ENCODE measurements around the gene ADAM30.
A peak's percentile ranks its signal among the peaks of the same experiment; 100 is the strongest.

Gene ADAM30

GRCh38 chr1:119908661-119909060 lies 12.3 kb upstream of the ADAM30 start:
- ATAC-seq (no peak), DNase-seq (no peak)

GRCh38 chr1:119906927-119907652 lies 10.8 kb upstream of the ADAM30 start:
- no peak for DNase-seq
- ATAC-seq: peak; percentile 14

DNA sequence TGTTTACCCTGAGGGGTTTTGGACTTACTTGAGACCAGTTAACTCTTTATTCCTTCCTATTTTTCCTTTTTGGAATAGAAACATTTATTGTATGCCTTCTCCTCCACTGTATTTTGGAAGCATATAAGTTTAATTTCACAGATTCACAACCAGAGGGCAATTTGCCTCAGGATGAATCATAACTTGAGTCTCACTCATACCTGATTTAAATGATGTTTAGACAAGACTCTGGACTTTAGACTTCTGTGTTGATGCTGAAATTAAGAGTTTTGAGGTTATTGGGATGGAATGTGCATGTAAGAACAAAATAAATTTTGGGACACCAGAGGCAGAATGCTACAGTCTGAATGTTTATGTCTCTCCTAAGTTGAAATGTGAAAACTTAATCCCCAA lies 7.1 kb upstream of the ADAM30 start:
- ATAC-seq: no peak
- no peak for DNase-seq

- DNase-seq: no peak
- ATAC-seq: peak; percentile 19
These were observed 6.6 kb upstream of the ADAM30 start for GRCh38 chr1:119902775-119903442.

DNA sequence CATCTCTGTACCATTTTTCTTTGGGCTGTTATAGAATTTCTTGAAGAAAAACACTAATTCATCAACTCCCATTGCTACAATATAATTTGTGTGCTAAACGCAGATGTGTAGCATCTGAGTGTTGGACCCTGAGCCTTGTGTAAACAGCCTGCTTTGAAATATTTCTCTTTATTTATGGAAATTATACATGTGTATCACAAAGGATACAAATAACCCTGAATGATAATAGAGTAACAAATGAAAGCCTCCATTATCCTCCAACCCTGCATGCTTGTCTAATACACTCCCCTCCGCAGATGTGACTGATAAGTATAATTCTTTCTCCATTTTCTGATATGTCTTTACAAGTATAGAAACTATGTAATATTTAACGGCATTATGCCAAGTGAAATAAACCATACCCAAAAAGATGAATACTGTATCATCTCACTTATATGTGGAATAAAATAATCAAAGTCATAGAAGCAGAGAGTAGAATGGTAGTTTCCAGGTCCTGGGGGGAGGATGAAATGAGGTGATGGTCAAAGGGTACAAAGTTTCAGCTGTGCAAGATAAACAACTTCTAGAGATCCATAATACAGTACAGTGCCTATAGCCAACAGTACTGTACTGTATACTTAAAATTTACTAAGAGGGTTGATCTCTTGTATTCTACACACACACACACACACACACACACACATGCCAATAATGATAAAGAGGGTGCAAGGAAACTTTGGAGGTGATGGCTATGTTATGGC lies 2.8 kb upstream of the ADAM30 start:
- DNase-seq (no peak), ATAC-seq (no peak)

GRCh38 chr1:119898530-119898929 lies 2.2 kb upstream of the ADAM30 start:
- no peak for ATAC-seq

GRCh38 chr1:119895102-119895501 lies 1.2 kb downstream of the ADAM30 start:
- DNase-seq (no peak), ATAC-seq (no peak)

More at GRCh38 chr1:119898530-119898929, 2.2 kb upstream of the ADAM30 start:
- DNase-seq: no peak

DNA sequence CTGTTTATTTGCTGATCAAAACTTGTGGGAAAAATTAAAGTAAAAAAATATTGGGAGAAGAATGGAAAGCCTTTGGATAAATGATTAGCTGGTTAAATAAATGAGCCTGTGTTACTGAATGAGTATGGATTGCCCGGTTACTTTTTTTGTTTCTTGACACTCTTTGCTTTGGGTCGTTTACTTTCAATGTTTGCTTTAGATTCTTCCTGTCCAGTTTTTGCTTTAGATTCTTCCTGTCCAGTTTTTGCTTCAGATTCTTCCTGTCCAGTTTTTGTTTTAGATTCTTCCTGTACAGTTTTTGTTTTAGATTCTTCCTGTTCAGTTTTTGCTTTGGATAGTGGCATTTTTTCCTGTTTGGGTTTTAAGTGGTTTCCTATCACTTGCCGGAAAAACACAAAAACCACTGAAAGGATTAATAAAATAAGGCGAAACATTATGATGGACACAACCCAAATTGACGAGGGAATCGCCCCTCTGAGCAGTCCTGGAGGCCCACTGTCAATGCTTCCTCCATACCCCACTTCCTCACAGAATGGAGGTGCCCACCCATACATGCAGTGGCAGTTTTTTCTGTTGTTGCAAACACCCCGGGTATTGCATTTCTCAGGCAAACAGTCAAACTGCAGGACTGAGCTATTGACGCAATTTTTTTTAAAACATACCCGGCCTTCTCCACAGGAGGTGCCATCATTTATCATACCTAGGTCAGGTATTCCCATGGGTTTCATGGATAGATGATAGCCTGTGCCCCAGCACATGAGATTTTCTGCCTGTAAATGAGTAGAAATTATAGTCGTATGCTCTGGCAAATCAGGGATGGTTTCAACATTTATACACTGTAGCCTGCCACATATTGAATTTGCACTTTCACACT lies 2.3 kb downstream of the ADAM30 start:
- ATAC-seq (no peak), DNase-seq (no peak)

GRCh38 chr1:119893238-119893791 lies 3.0 kb downstream of the ADAM30 start:
- DNase-seq: no peak
- no peak for ATAC-seq

GRCh38 chr1:119891386-119891785 lies 4.9 kb downstream of the ADAM30 start:
- ATAC-seq (no peak), DNase-seq (no peak)

DNA sequence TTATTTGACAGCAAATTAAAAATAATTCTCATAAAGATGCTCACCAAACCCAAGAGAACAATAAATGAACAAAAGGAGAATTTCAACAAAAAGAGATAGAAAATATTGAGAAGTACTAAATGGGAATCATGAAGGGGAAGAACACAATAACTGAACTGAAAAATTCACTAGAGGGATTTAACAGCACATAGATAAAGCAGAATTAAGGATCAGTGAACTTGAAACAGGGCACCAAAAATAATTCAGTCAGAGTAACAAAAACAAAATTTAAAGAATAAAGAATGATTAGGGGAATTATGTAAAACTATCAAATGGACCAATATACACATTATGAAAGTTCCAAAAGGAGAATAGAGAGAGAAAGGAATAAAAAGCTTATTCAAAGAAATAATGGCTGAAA lies 7.8 kb downstream of the ADAM30 start:
- no peak for ATAC-seq
- no peak for DNase-seq

- no peak for ATAC-seq
- DNase-seq: no peak
These were observed 8.9 kb downstream of the ADAM30 start for GRCh38 chr1:119887427-119887826.

DNA sequence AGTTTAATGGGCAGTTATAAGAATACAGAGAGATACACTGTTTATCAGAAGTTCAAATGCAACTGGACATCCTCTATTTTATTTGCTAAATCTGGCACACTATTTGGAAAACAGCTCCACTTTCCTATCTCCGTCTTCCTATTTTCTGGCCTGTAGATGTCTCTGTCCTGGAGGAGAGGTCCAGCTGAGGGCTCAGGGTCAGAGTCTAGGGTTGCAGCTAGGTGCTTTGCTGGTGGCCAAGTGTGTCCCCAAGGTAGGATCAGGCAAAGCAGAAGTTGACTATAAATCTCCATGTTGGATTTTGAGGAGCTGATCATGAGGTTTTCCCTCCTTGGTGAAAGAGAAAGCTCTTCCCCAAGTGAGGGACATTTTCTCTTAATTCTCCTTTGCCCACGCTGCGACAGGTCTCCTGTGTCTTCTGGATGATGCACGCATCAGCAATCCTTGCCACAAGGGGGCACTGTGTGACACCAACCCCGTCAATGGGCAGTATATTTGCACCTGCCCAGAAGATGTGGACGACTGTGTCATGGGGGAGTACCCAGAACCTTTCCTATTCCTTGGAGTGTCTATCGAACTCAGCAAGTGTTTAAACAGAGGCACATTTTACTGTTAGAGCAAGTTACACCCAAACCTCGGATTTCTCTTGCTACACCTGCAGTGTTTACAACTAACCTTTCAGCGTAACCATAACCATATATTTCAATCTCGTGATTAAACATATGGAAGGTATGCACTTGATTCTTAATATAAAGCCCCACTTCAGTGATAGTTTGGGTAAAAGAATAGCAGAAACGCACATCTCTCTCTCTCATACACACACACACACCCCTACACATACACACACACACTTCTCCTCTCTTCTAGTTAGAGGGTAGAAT lies 10.2 kb downstream of the ADAM30 start:
- ATAC-seq: peak; percentile 57
- DNase-seq: peak; percentile 75

DNA sequence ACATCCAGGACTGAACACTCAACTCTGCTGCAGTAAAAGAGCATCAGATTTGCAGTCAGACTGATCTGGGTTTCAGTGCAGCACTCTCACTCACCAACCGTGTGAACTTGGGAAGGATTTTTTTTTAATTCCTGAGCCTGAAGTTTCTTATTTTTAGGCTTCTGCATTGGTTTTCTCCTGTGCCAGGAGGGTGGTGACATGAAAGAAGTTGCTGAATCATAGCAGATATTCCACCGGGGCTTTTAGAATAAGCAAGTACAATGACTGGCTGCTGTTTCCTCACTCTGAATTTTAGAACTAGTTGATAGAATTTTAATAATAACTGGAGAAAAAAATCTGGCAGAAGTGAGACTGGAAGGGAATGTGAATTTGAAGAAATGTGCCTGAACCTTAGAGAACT lies 11.6 kb downstream of the ADAM30 start:
- DNase-seq (no peak), ATAC-seq (no peak)

DNA sequence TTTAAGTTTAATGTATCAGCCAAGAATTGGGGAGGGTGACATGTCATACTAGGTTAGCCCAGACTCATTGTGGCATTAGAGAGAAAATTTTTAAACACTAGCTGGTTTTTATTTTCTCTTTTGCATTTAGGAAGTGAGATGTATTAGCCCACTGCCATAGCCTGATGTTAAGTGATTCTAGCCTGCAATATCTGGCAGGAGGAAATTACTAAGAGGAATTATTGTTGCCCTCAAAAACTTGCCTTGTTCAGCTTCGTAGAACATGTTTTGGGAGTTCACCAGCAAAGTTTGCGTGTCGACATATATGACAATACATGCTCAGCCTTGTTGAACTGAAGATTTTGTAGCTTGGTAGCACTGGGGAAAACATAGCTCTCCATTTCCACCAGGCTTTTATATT lies 12.5 kb downstream of the ADAM30 start:
- DNase-seq: no peak
- no peak for ATAC-seq

- no peak for ATAC-seq
These were observed 13.9 kb downstream of the ADAM30 start for GRCh38 chr1:119882132-119883049.

DNA sequence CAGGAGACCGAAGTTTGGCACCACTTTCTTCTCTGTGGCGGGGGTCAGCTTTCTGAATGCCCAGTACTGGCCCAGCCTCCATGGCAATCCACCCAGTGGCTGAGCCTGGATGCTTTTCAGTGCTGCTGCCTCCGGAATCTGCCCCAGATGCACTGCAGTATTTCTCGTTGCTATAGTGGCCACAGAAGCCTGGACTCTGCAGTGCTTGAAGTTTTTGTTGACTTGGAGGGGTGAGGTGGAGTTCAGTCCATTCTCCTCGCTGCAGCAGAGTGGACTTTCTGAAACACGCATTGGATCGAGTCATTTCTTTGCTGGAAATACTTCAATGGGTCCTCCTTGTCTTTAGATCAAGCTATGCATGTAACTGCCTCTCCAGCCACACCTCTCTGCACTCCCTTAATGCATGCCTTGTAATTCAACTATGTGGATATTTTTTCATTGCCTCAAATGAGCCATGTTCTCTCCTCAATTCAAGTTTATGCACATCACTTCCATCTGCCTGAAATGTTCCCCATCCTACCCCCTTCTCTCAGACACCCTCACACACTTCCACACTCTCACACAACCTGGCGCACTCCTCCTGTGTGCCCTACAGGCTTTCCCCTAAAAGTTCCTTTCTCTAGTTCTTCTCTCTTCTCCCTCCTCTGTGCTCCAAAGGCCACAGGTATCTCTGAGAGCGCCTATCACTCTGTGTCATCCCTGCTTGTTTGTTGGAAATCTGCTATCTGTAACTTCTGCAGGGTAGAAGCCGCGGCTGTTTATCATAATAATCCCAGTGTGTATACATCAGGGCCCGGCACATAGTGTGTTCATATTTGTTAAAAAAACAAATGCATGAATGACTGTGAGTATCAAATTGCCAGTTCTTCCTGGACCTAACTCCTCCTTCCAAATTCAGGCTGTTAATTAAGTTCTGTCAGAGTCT lies 16.5 kb downstream of the ADAM30 start:
- ATAC-seq (no peak), DNase-seq (no peak)

More at GRCh38 chr1:119882132-119883049, 13.9 kb downstream of the ADAM30 start:
- DNase-seq: no peak

GRCh38 chr1:119878171-119878570 lies 18.1 kb downstream of the ADAM30 start:
- no peak for DNase-seq
- ATAC-seq: no peak

DNA sequence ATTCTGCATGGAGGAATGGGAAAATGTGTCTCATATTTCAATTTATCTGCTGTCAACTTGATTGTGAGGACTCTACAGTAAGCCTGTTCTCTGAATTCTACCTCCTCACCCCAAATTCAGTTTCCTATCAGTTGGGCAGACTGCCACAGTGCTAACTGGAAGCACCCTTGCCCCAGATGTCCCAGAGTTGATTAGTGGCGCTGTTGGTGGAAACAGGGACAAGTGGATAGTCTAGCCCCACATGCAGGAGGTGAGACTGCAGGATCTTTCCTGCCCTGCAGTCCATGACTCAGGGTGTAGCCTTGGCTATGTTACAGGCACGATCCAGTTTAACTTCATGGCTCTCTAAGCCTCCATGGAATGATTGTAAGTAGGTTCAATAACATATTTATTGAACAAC lies 22.1 kb downstream of the ADAM30 start:
- ATAC-seq: no peak

More for the DNA sequence above, 22.1 kb downstream of the ADAM30 start:
- DNase-seq: no peak
